ENCODE measurements around the gene TSHZ1. TPM values are rescaled to one million over a fixed set of nuclear protein-coding genes. Genes with fewer than 3 reads are reported as not detected.

Gene TSHZ1
- total RNA-seq, 4 donors from 2014 or later: 5.4 to 20.2 (median 13.7) TPM

DNA sequence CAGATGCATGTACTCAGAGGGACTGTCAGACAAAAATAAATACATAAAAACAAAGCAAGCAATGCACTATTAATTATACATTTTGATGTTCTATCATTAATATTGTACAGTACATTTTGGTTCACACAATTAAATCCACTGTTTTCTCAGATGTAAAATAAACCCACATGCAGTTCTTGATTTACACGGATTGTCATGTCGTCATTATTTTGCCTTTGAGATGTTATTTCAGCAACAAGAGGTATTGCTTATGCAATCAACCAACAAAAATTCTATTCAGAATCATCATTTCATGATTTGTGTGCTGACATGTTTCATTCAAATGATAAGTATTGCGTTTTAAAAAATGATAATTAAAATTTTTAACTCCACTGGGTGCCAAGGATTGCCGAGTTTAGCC lies 79.2 kb downstream of the TSHZ1 start:
- no peak overlapping the region for H3K27ac ChIP-seq
- no peak overlapping the region for H3K4me3 ChIP-seq
- no peaks in the 10 kb centered on the region for H3K9me3 ChIP-seq
- 71 to 76% methylated on average over 4 of the region's 4 CpGs for WGBS, 2 donors
- peaks cover 0 to 4% (median 0%) of the 10 kb centered on the region in 4 donors for H3K27me3 ChIP-seq
- no peaks in the 10 kb centered on the region for H3K4me1 ChIP-seq
- no peak for TF ChIP-seq POLR2A (IDR thresholded peaks at IDR 0.05)
- TF ChIP-seq, protein P1, sequence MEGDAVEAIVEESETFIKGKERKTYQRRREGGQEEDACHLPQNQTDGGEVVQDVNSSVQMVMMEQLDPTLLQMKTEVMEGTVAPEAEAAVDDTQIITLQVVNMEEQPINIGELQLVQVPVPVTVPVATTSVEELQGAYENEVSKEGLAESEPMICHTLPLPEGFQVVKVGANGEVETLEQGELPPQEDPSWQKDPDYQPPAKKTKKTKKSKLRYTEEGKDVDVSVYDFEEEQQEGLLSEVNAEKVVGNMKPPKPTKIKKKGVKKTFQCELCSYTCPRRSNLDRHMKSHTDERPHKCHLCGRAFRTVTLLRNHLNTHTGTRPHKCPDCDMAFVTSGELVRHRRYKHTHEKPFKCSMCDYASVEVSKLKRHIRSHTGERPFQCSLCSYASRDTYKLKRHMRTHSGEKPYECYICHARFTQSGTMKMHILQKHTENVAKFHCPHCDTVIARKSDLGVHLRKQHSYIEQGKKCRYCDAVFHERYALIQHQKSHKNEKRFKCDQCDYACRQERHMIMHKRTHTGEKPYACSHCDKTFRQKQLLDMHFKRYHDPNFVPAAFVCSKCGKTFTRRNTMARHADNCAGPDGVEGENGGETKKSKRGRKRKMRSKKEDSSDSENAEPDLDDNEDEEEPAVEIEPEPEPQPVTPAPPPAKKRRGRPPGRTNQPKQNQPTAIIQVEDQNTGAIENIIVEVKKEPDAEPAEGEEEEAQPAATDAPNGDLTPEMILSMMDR (IDR thresholded peaks at IDR 0.05): no peak
- intact Hi-C loops (cut with DNase I): no loop called here
- no peak for DNase-seq
- peaks cover 22 to 51% (median 22%) of the 10 kb centered on the region in 3 donors for H3K36me3 ChIP-seq

- intact Hi-C loops (cut with DNase I): no loop called here
- H3K9me3 ChIP-seq: no peaks in the 10 kb centered on the region
- 90 to 91% methylated on average over 9 of the region's 9 CpGs for WGBS, 2 donors
- TF ChIP-seq, protein P1 (IDR thresholded peaks at IDR 0.05): no peak
- H3K36me3 ChIP-seq: peaks cover 17 to 42% (median 17%) of the 10 kb centered on the region in 3 donors
- H3K27ac ChIP-seq: no peak overlapping the region
- peaks cover 0 to 4% (median 0%) of the 10 kb centered on the region in 4 donors for H3K27me3 ChIP-seq
- DNase-seq: no peak
- no peaks in the 10 kb centered on the region for H3K4me1 ChIP-seq
- no peak overlapping the region for H3K4me3 ChIP-seq
These were observed 80.3 kb downstream of the TSHZ1 start for GRCh38 chr18:75290737-75291358.

DNA sequence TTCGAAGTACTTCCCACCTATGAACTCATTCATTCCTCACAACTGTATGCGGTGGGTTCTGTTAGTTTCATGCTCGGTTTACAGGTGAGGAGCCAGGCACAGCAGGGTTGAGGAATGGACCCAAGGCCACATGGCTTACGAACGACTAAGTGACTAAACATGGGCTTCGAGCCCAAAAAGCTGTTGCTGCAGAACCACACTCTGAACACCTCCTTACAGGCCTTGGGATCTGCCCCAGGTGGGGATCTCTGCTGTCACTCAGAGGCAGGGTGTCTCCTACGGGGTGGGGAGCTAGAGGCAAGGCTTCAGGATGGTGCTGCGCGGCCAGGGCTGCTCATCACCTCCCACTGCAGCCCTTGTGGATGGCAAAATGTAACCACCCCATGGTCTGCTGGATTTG lies 80.9 kb downstream of the TSHZ1 start:
- peaks cover 11 to 36% (median 11%) of the 10 kb centered on the region in 3 donors for H3K36me3 ChIP-seq
- no peak for DNase-seq
- H3K27me3 ChIP-seq: peaks cover 0 to 4% (median 0%) of the 10 kb centered on the region in 4 donors
- intact Hi-C loops (cut with DNase I): no loop called here
- WGBS, 2 donors: 82 to 83% methylated on average over 2 to 7 of the region's 9 CpGs
- TF ChIP-seq, protein P1 (IDR thresholded peaks at IDR 0.05): no peak
- TF ChIP-seq POLR2A (IDR thresholded peaks at IDR 0.05): no peak
- no peaks in the 10 kb centered on the region for H3K9me3 ChIP-seq
- no peaks in the 10 kb centered on the region for H3K4me1 ChIP-seq
- H3K4me3 ChIP-seq: no peak overlapping the region
- H3K27ac ChIP-seq: no peak overlapping the region

DNA sequence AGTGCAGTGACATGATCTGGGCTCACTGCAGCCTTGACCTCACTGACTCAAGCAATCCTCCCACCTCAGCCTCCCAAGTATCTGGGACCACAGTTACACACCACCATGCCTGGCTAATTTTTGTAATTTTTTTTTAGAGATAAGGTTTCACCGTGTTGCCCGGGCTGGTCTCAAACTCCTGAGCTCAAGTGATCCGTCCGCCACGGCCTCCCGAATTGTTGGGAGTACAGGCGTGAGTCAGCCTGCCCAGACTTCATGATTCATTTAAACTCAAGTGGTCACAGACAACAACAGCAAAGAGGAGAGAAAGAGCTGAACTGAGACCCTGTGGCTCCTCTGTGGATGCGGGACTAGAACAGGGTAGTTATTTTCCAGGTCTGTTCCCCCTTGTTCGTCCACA lies 83.0 kb downstream of the TSHZ1 start:
- no peaks in the 10 kb centered on the region for H3K9me3 ChIP-seq
- intact Hi-C loops (cut with DNase I): no loop called here
- no peak for DNase-seq
- H3K4me3 ChIP-seq: no peak overlapping the region
- no peak overlapping the region for H3K27ac ChIP-seq
- H3K27me3 ChIP-seq: peaks cover 0 to 4% (median 0%) of the 10 kb centered on the region in 4 donors
- H3K36me3 ChIP-seq: peaks cover 0 to 14% (median 2%) of the 10 kb centered on the region in 3 donors
- 83 to 96% methylated on average over 2 to 8 of the region's 9 CpGs for WGBS, 2 donors
- H3K4me1 ChIP-seq: no peaks in the 10 kb centered on the region
- no peak for TF ChIP-seq POLR2A (IDR thresholded peaks at IDR 0.05)
- TF ChIP-seq, protein P1 (IDR thresholded peaks at IDR 0.05): no peak

GRCh38 chr18:75297731-75298130 lies 87.1 kb downstream of the TSHZ1 start:
- Histone ChIP-seq H3K4me3 (no peak overlapping the region), H3K27ac (no peak overlapping the region), H3K27me3 (no peaks in the 10 kb centered on the region), H3K36me3 (no peaks in the 10 kb centered on the region), H3K9me3 (no peaks in the 10 kb centered on the region), H3K4me1 (no peaks in the 10 kb centered on the region)
- intact Hi-C loops (cut with DNase I): no loop called here
- WGBS, 2 donors: 41 to 73% methylated on average over 8 of the region's 8 CpGs
- no peak for DNase-seq
- TF ChIP-seq, protein P1 (IDR thresholded peaks at IDR 0.05): no peak
- no peak for TF ChIP-seq POLR2A (IDR thresholded peaks at IDR 0.05)

All from esophagus squamous epithelium (tissue), 5 donors.